CD4-positive, alpha-beta memory T cell (primary cell): ENCODE measurements around the gene B3GNT2. TPM values are rescaled to one million over a fixed set of nuclear protein-coding genes. Genes with fewer than 3 reads are reported as not detected.
A peak's percentile ranks its signal among the peaks of the same experiment; 100 is the strongest.
"Not testable (repeated sequence)": the region's sequence is repeated elsewhere in the genome, so short reads cannot be mapped to it uniquely, and the experiment has no call there.

Experiments used
- CTCF ChIA-PET: fragments of 350-600 bp; sonication (Branson Sonifier 250); formaldehyde crosslinking; loops from one replicate; lab custom pipeline; 2021; ENCODE audit warnings: inconsistent platforms; ENCODE audit not compliant: partially characterized antibody; lab: Charles Lee
- POLR2A ChIA-PET: fragments of 350-600 bp; sonication (Branson Sonifier 250); formaldehyde crosslinking; loops from one replicate; lab custom pipeline; 2021; ENCODE audit not compliant: partially characterized antibody; lab: Charles Lee
- DNase-seq, 5 donors: peaks; one replicate each; pipeline versions ENCODE4 v3.0.0 to v3.0.0-alpha.2; 2020 to 2022; ENCODE audit warnings: mixed read lengths in 1 of 5
- H3K27ac ChIP-seq: one replicate; pipeline ENCODE4 v1.7.0; 2013; ENCODE audit warnings: low read depth, low read length
- H3K27me3 ChIP-seq: 2 replicates; pipeline ENCODE4 v1.7.0; 2013; ENCODE audit warnings: mild to moderate bottlenecking, low read length, moderate library complexity; ENCODE audit not compliant: insufficient read depth
- H3K36me3 ChIP-seq: 2 replicates; pipeline ENCODE4 v1.7.0; 2013; ENCODE audit warnings: mild to moderate bottlenecking, low read length, moderate library complexity; ENCODE audit not compliant: insufficient read depth
- H3K4me1 ChIP-seq: 2 replicates; pipeline ENCODE4 v1.7.0; 2013; ENCODE audit warnings: mild to moderate bottlenecking, low read length, moderate library complexity; ENCODE audit not compliant: insufficient read depth
- H3K4me3 ChIP-seq, 2 donors: one replicate each; pipeline ENCODE4 v1.7.0; 2013; ENCODE audit warnings: low read length in 2 of 2, mild to moderate bottlenecking in 1 of 2
- H3K9me3 ChIP-seq, 2 donors: one replicate each; pipeline ENCODE4 v1.7.0; 2013; ENCODE audit warnings: low read length in 2 of 2, control low read depth in 1 of 2; ENCODE audit not compliant: control insufficient read depth in 1 of 2
- H3K27ac Mint-ChIP-seq, 7 donors: one replicate each; pipeline ENCODE4 v1.8.0; 2020 to 2021; ENCODE audit warnings: mixed read lengths in 7 of 7, mild to moderate bottlenecking in 6 of 7, inconsistent platforms in 3 of 7, moderate library complexity in 3 of 7
- H3K27me3 Mint-ChIP-seq, 2 donors: one replicate each; pipeline ENCODE4 v1.8.0; 2020 to 2021; ENCODE audit warnings: mixed read lengths in 2 of 2
- H3K36me3 Mint-ChIP-seq, 2 donors: one replicate each; pipeline ENCODE4 v1.8.0; 2020 to 2021; ENCODE audit warnings: mixed read lengths in 2 of 2, inconsistent platforms in 1 of 2, mild to moderate bottlenecking in 1 of 2
- H3K4me1 Mint-ChIP-seq, 4 donors: one replicate each; pipeline ENCODE4 v1.8.0; 2020 to 2021; ENCODE audit warnings: mixed read lengths in 4 of 4, mild to moderate bottlenecking in 1 of 4
- H3K4me3 Mint-ChIP-seq, 8 donors: one replicate each; pipeline ENCODE4 v1.8.0; 2020 to 2021; ENCODE audit warnings: mixed read lengths in 8 of 8, mild to moderate bottlenecking in 7 of 8, moderate library complexity in 6 of 8, inconsistent platforms in 3 of 8
- H3K9me3 Mint-ChIP-seq, 8 donors: one replicate each; pipeline ENCODE4 v1.8.0; 2020 to 2021; ENCODE audit warnings: mixed read lengths in 8 of 8, mild to moderate bottlenecking in 5 of 8, inconsistent platforms in 3 of 8, moderate library complexity in 1 of 8
- intact Hi-C: fragments of 100-400 bp; cut with micrococcal nuclease; formaldehyde crosslinking; loops from one replicate; pipeline ENCODE4 v1.15.1; 2023
- polyA plus RNA-seq, 2 donors: library from polyadenylated mRNA; unstranded; fragments of 300-500 nt; fragmentation: Illumina TruSeq; gene quantifications; one replicate each; pipeline ENCODE4 v1.2.3, GENCODE V29; 2021
- total RNA-seq, 2 experiments: library from RNA; stranded (reverse); gene quantifications; one replicate each; pipeline ENCODE4 v1.2.3, GENCODE V29; 2021

B3GNT2 gene, protein sequence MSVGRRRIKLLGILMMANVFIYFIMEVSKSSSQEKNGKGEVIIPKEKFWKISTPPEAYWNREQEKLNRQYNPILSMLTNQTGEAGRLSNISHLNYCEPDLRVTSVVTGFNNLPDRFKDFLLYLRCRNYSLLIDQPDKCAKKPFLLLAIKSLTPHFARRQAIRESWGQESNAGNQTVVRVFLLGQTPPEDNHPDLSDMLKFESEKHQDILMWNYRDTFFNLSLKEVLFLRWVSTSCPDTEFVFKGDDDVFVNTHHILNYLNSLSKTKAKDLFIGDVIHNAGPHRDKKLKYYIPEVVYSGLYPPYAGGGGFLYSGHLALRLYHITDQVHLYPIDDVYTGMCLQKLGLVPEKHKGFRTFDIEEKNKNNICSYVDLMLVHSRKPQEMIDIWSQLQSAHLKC
- total RNA-seq (10 to 100 TPM; 18.3 to 18.8 TPM), polyA plus RNA-seq (10 to 100 TPM; 29.8 to 55.7 TPM)

DNA sequence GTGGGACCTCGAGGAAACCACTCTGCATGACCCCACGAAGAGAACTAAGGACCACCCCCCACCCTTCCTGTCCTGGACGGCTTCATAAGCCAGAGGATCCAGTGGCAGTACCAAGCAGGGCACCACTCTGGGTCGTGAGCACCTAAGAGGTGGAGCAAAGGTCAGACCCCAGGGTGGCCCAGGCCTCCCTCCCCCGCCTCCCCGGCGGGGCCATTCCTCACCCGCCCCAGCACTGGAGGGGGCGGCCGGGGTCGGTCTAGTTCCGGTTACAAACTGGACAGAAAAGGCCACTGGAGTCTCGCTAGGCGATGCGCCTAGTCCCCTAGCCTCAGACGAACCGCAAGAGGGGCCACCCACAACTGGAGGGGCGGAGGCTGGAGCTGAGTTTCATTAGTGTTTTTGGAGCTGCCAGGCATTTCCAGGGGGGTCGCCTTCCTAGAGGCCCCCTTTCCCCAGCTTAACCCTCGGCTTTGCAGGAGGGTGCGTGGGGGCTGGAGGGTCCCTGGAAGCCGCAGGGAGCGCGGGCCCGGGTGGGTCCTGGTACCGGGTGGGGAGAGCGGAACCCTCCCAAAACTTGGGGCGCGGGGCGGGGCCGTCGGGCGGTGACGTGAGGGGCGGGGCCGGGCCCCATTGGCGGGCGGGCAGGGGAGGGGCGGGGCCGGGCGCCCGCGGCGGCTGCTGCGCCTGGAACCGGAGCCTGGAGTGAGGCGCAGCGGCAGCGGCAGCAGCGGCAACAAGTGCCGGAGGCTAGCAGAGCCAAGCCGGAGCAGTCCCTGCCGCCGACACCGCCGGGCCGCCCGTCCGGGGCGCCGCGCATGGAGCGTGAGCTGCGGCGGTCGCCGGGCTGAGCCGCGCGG, at the start of gene B3GNT2:
B3GNT2 (plus strand) TSS at position 695 of the 857 bp plus-strand sequence. CDS start 26,106 bp downstream, outside the sequence.
- intact Hi-C loops = loop anchor here (1.0 to 5.0 kb wide), 11 partner anchors 109 to 1647 kb away; partner anchors contain the start of genes CCT4, COMMD1, EHBP1 and FAM161A
- peaks cover 41% of the 10 kb centered on the region for H3K4me1 ChIP-seq
- peak within 1 kb of the TSS; percentile 72 to 95 (median 87) for H3K27ac Mint-ChIP-seq
- no peaks in the 10 kb centered on the region for H3K9me3 Mint-ChIP-seq
- H3K4me3 Mint-ChIP-seq = peak within 1 kb of the TSS; percentile 84 to 92 (median 90)
- no peaks in the 10 kb centered on the region for H3K36me3 ChIP-seq
- peak within 1 kb of the TSS; percentile 80 for H3K27ac ChIP-seq
- no peaks in the 10 kb centered on the region for H3K27me3 Mint-ChIP-seq
- no peaks in the 10 kb centered on the region for H3K27me3 ChIP-seq
- ChIA-PET CTCF (no interaction called here), POLR2A (interaction anchor here (0.9 kb wide), 1 partner anchor 107 kb away, joined by 3 read pairs; no protein-coding TSS in a partner anchor)
- H3K36me3 Mint-ChIP-seq = peaks cover 0 to 4% of the 10 kb centered on the region in 2 donors
- DNase-seq = peak; percentile 79 to 84 (median 80)
- H3K4me3 ChIP-seq = peak within 1 kb of the TSS; percentile 84 to 86
- H3K9me3 ChIP-seq = no peaks in the 10 kb centered on the region
- peaks cover 27 to 35% (median 30%) of the 10 kb centered on the region in 4 donors for H3K4me1 Mint-ChIP-seq

DNA sequence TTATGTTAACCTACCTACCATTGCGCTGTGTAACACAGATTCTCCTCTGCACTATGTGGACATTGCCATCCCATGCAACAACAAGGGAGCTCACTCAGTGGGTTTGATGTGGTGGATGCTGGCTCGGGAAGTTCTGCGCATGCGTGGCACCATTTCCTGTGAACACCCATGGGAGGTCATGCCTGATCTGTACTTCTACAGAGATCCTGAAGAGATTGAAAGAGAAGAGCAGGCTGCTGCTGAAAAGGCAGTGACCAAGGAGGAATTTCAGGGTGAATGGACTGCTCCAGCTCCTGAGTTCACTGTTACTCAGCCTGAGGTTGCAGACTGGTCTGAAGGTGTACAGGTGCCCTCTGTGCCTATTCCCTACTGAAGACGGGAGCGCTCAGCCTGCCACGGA, 49.1 kb upstream of the B3GNT2 start:
- H3K27me3 Mint-ChIP-seq, H3K4me1 Mint-ChIP-seq, CTCF ChIA-PET, H3K9me3 Mint-ChIP-seq, H3K4me3 ChIP-seq, H3K27me3 ChIP-seq, H3K9me3 ChIP-seq, POLR2A ChIA-PET, H3K4me1 ChIP-seq, H3K27ac ChIP-seq, H3K36me3 Mint-ChIP-seq, H3K4me3 Mint-ChIP-seq, intact Hi-C loops, H3K36me3 ChIP-seq: not testable (repeated sequence)
- peak overlapping the region in 3 of 7 donors; percentile 10 to 51 (median 22) for H3K27ac Mint-ChIP-seq
- DNase-seq = peak in 4 of 5 donors; percentile 18 to 48 (median 34)

DNA sequence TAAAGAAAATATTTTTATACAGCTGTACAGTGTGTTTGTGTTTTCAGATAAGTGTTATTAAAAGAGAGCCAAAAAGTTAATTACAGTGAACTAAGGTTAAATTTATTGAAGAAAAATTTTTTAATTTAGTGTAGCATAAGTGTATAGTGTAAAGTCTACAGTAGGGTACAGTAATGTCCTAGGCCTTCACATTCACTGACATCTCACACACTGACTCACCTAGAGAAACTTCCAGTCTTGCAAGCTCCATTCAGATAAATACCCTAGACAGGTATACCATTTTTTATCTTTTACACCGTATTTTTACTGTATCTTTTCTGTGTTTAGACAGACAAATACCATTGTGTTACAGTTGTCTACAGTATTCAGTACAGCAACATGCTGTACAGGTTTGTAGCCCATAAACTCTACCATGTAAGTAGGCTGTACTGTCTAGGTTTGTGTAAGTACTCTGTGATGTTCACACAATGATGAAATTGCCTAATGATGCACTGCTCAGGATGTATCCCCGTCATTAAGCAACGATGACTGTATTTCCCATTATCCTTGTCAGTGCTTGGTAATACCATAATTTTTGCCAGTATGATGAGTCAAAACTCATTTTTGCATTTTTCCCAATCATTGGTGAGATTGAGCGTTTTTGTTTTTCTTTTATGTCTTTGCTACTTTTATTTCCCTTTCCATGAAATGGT, 48.2 kb upstream of the B3GNT2 start:
- Mint-ChIP-seq H3K4me1 (peaks cover 0 to 5% (median 3%) of the 10 kb centered on the region in 4 donors), H3K4me3 (no peak overlapping the region), H3K27me3 (no peaks in the 10 kb centered on the region), H3K27ac (no peak overlapping the region), H3K36me3 (peaks cover 0 to 5% of the 10 kb centered on the region in 2 donors), H3K9me3 (no peaks in the 10 kb centered on the region)
- ChIA-PET POLR2A (no interaction called here), CTCF (no interaction called here)
- intact Hi-C loops = no loop called here
- Histone ChIP-seq H3K4me3 (no peak overlapping the region), H3K27me3 (no peaks in the 10 kb centered on the region), H3K27ac (no peak overlapping the region), H3K9me3 (no peaks in the 10 kb centered on the region), H3K36me3 (no peaks in the 10 kb centered on the region), H3K4me1 (no peaks in the 10 kb centered on the region)
- DNase-seq = no peak

DNA sequence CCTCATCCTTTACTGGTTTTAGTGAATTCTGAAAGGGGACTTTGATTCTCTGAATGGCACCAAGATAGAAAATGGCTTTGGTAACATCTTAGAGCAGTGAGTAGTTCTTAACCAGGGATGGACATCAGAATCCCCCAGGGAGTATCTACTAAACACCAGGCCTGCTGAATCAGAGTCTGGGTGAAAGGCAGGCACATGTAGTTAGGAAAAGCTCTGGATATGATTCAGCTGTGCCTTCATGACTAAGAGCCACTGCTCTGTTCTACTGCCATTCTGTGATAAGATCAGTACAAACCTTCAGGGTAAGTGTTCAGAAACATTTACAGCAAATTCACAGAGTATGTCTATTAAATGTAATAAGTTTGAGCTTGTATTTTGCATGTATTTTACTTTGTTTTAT, 46.2 kb upstream of the B3GNT2 start:
- Histone ChIP-seq H3K27me3 (no peaks in the 10 kb centered on the region), H3K9me3 (no peaks in the 10 kb centered on the region), H3K27ac (no peak overlapping the region), H3K4me1 (no peaks in the 10 kb centered on the region), H3K36me3 (no peaks in the 10 kb centered on the region), H3K4me3 (no peak overlapping the region)
- intact Hi-C loops = no loop called here
- CTCF ChIA-PET = no interaction called here
- H3K4me3 Mint-ChIP-seq = no peak overlapping the region
- DNase-seq = no peak
- peaks cover 0 to 5% (median 3%) of the 10 kb centered on the region in 4 donors for H3K4me1 Mint-ChIP-seq
- peaks cover 0 to 6% (median 0%) of the 10 kb centered on the region in 8 donors for H3K9me3 Mint-ChIP-seq
- H3K27me3 Mint-ChIP-seq = no peaks in the 10 kb centered on the region
- peaks cover 0 to 6% of the 10 kb centered on the region in 2 donors for H3K36me3 Mint-ChIP-seq
- no peak overlapping the region for H3K27ac Mint-ChIP-seq
- POLR2A ChIA-PET = no interaction called here

DNA sequence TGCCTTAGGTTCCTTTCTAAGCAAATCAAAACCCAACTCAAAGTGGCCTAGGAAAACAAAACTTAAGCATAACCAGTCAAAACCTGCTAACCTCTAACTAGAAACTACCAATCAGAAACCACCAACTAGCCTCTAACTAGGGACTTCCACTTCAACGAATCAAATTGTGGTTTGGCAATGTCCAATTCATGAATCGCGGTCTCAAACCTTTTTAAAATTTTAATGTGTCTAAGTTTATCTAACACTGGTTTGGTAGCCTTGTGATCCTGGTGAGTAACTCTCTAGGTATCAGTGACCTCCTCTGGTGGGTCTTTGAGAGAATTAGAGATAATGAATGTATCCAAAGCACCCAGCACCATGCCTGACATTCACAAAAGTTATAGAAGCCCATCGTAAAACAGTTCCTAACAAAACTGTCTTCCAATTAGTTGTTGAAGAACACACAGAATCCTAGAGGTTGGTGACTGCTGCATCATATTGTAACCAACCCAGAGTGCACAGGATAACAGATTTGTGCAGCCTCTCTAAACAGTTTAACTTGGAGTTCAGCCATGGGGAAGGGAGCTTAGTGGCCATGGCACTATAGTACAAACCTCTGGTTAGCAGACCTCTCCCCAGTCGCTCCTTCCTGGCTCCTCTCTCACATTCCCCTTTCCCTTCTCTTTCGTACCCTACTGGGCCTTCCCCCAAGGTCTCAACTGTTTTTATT, 45.2 kb upstream of the B3GNT2 start:
- peaks cover 0 to 5% (median 3%) of the 10 kb centered on the region in 4 donors for H3K4me1 Mint-ChIP-seq
- no peak for DNase-seq
- no peaks in the 10 kb centered on the region for H3K4me1 ChIP-seq
- intact Hi-C loops = no loop called here
- ChIA-PET CTCF (interaction anchor here (1.0 kb wide), 1 partner anchor 13 kb away, joined by 3 read pairs; no protein-coding TSS in a partner anchor), POLR2A (no interaction called here)
- H3K9me3 Mint-ChIP-seq = peaks cover 0 to 7% (median 2%) of the 10 kb centered on the region in 8 donors
- H3K36me3 ChIP-seq = no peaks in the 10 kb centered on the region
- peaks cover 0 to 12% of the 10 kb centered on the region in 2 donors for H3K36me3 Mint-ChIP-seq
- no peak overlapping the region for H3K4me3 Mint-ChIP-seq
- H3K4me3 ChIP-seq = no peak overlapping the region
- no peaks in the 10 kb centered on the region for H3K9me3 ChIP-seq
- no peaks in the 10 kb centered on the region for H3K27me3 ChIP-seq
- H3K27ac ChIP-seq = no peak overlapping the region
- no peaks in the 10 kb centered on the region for H3K27me3 Mint-ChIP-seq
- no peak overlapping the region for H3K27ac Mint-ChIP-seq

DNA sequence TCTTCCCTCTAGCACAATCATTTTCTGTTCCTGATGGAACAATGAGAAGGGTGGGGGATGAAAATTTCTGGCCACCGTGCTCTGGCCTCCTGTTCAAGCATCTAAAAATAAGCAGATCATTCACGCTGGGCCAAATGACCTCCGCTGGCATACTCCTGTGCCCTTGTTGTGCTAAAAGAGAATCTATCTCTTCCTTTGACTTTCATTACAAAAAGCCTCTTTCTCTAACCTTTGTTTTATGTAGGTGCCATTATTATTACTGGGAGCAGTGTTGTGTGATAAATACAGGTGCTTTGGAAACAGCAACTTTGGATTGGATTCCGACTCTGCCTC, 44.6 kb upstream of the B3GNT2 start:
- no peak overlapping the region for H3K27ac ChIP-seq
- Mint-ChIP-seq H3K4me3 (no peak overlapping the region), H3K27ac (no peak overlapping the region), H3K36me3 (peaks cover 0 to 12% of the 10 kb centered on the region in 2 donors), H3K27me3 (no peaks in the 10 kb centered on the region), H3K4me1 (peaks cover 0 to 5% (median 3%) of the 10 kb centered on the region in 4 donors), H3K9me3 (peaks cover 0 to 7% (median 2%) of the 10 kb centered on the region in 8 donors)
- no peaks in the 10 kb centered on the region for H3K9me3 ChIP-seq
- ChIA-PET POLR2A (no interaction called here), CTCF (interaction anchor here (1.0 kb wide), 1 partner anchor 13 kb away, joined by 3 read pairs; no protein-coding TSS in a partner anchor)
- intact Hi-C loops = no loop called here
- no peak for DNase-seq
- H3K36me3 ChIP-seq = no peaks in the 10 kb centered on the region
- H3K27me3 ChIP-seq = no peaks in the 10 kb centered on the region
- no peak overlapping the region for H3K4me3 ChIP-seq
- H3K4me1 ChIP-seq = no peaks in the 10 kb centered on the region
